ENCODE data around the gene FOXO6. TPM values are rescaled to one million over a fixed set of nuclear protein-coding genes. Genes with fewer than 3 reads are reported as not detected.

Gene FOXO6
- total and polyA plus RNA-seq, 9 of the 15 experiments (the other 6 are each of a cell fraction or from before 2014, with no cell fraction given), result 0.04 to 0.31 (median 0.12) TPM; not detected in 5

DNA sequence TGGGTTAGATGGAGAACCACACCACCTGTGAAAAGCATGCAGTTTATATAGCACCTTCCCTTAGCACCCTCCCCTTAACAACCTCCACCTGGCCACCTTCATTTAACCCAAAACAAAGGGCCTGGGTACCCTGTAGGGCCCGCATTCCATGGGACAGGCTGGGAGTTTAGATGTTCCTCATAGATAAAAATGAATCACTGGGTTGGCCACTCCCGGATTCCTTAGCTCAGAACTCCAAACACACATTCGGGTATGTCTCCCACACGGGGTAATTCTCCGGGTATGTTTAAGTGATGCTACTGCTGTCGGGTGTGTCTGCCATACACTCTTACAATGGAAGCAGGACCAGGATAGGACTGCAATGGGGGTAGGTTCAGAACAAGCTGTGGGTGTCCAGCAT is 43.9 kb upstream of the FOXO6 start:
- Histone ChIP-seq H3K79me2 (ENCODE audit: control insufficient read depth, insufficient read depth, low read length) (no peaks in the 10 kb centered on the region), H3K4me3 (no peak overlapping the region), H3K27ac (ENCODE audit: extremely low read depth, low read depth, low read length) (no peak overlapping the region), H3K9me3 (replicated peaks; ENCODE audit: control insufficient read depth, insufficient read depth, low read depth, low read length) (no peaks in the 10 kb centered on the region), H3K4me1 (replicated peaks in 1 of 2; ENCODE audit: control insufficient read depth in 2 of 2, insufficient read depth in 2 of 2, low read length in 2 of 2) (no peaks in the 10 kb centered on the region), H2AFZ (ENCODE audit: low read depth, low read length) (no peak overlapping the region), H3K9ac (ENCODE audit: insufficient read depth in 1 of 2, low read depth in 2 of 2, low read length in 2 of 2) (no peak overlapping the region), H4K20me1 (replicated peaks; ENCODE audit: control insufficient read depth, insufficient read depth, low read length) (0 out of 2 replicates have a peak, but pooled peaks cover 3% of the 10 kb centered on the region), H3K4me2 (ENCODE audit: insufficient read depth, low read length) (no peak overlapping the region), H3K27me3 (ENCODE audit: control insufficient read depth in 2 of 2, insufficient read depth in 2 of 2, low read length in 2 of 2) (peaks cover 27 to 68% of the 10 kb centered on the region in 2 experiments), H3K9me1 (ENCODE audit: control insufficient read depth, insufficient read depth, low read length) (no peaks in the 10 kb centered on the region), H3K36me3 (ENCODE audit: control insufficient read depth, insufficient read depth, low read length) (no peaks in the 10 kb centered on the region)
- FAIRE-seq (no peak), ATAC-seq (no peak), DNase-seq (ENCODE audit: extremely low read depth in 1 of 4, low spot score in 3 of 4) (no peak)
- BruUV-seq (replicated peaks), result no TSS peak
- in situ Hi-C loops (cut with MboI), result loop anchor here (5.0 kb wide), 1 partner anchor 115 kb away; no protein-coding TSS in a partner anchor
- 0% methylated on average over 6 of the region's 6 CpGs for WGBS (ENCODE audit: insufficient coverage, low coverage, missing lambda C conversion rate)
- intact Hi-C loops (cut with micrococcal nuclease), result no loop called here
- ChIA-PET CTCF (ENCODE audit: low intra/inter-chr PET ratio) (no interaction called here), POLR2A (interaction anchor here (1.1 kb wide), 1 partner anchor 71 kb away, joined by 3 read pairs; no protein-coding TSS in a partner anchor)
- no peak for TF ChIP-seq ZNF124 (CRISPR knock-in tag; IDR thresholded peaks at IDR 0.05)
- TF ChIP-seq ZNF134 (CRISPR knock-in tag; conservative IDR thresholded peaks at IDR 0.05), result no peak
- TF ChIP-seq DNMT1 (IDR thresholded peaks at IDR 0.05), result no peak
- no peak for TF ChIP-seq TRIM28 (IDR thresholded peaks at IDR 0.05)
- TF ChIP-seq GTF2F1 (IDR thresholded peaks at IDR 0.05; ENCODE audit: low read depth, low read length), result no peak
- TF ChIP-seq ESRRB (CRISPR knock-in tag; IDR thresholded peaks at IDR 0.05; ENCODE audit: borderline replicate concordance), result no peak
- TF ChIP-seq POLR2A (conservative IDR thresholded peaks at IDR 0.05), result no peak
- TF ChIP-seq SPI1 (IDR thresholded peaks at IDR 0.05; ENCODE audit: borderline replicate concordance, low read depth, low read length), result no peak
- no peak for TF ChIP-seq ZC3H8 (IDR thresholded peaks at IDR 0.05)
- no peak for TF ChIP-seq SREBF1 (IDR thresholded peaks at IDR 0.05; ENCODE audit: borderline replicate concordance, low read depth, low read length)
- no peak for TF ChIP-seq KLF10 (CRISPR knock-in tag; IDR thresholded peaks at IDR 0.05)

All from K562 (cell line).